Adrenal gland (tissue), 5 donors: Measurements from ENCODE around the gene PPFIA3.

Source experiments
- POLR2A ChIP-seq, 2 donors: fragments of 450-650 bp; IDR thresholded peaks; one replicate each; pipeline ENCODE4 v1.6.1; 2017; ENCODE audit warnings: antibody characterized with exemption in 2 of 2, mild to moderate bottlenecking in 2 of 2, moderate library complexity in 1 of 2
- TF ChIP-seq, protein P1 (sequence below), 6 experiments: fragments of 450-650 bp in 4 of 6; fragments of 200-600 bp in 2 of 6; sonication (generic) in 1 of 6; IDR thresholded peaks; 1 replicate in 5 of 6; 2 replicates in 1 of 6; pipeline versions ENCODE4 v1.5.1 to v1.8.0; 2016 to 2021; ENCODE audit warnings: antibody characterized with exemption in 6 of 6, mild to moderate bottlenecking in 2 of 6, moderate library complexity in 1 of 6
- donor health status: DM: no; HTN: no; CAD: no.

DNA sequence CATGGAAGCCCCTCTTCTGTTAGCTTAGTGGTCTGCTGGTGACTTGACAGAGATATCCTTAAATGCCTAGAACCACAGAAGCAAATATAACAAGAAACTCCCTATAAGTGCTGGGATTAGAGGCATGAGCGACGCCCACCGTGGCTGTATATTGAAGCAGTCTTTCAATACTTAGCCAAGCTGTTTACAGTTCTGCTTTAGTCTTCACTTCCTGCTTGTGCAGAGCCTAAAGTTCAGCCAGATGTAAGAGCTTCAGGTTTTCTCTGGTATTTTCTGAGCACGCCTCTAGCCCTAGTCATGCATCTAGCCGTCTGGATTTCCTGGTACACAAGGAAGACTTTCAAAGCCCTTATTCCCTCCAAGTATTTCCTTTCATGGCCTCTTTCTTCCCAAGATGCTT, 66.8 kb downstream of the PPFIA3 start:
- TF ChIP-seq, protein P1, sequence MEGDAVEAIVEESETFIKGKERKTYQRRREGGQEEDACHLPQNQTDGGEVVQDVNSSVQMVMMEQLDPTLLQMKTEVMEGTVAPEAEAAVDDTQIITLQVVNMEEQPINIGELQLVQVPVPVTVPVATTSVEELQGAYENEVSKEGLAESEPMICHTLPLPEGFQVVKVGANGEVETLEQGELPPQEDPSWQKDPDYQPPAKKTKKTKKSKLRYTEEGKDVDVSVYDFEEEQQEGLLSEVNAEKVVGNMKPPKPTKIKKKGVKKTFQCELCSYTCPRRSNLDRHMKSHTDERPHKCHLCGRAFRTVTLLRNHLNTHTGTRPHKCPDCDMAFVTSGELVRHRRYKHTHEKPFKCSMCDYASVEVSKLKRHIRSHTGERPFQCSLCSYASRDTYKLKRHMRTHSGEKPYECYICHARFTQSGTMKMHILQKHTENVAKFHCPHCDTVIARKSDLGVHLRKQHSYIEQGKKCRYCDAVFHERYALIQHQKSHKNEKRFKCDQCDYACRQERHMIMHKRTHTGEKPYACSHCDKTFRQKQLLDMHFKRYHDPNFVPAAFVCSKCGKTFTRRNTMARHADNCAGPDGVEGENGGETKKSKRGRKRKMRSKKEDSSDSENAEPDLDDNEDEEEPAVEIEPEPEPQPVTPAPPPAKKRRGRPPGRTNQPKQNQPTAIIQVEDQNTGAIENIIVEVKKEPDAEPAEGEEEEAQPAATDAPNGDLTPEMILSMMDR (IDR thresholded peaks at IDR 0.05) = no peak
- TF ChIP-seq POLR2A (IDR thresholded peaks at IDR 0.05) = no peak
